ENCODE results near the gene KIR3DL2.

GRCh38 chr19:54882758-54883157 is 32.5 kb downstream of the KIR3DL2 start:
- TF ChIP-seq TAF1 (IDR thresholded peaks at IDR 0.05; ENCODE audit: low read depth): no peak
- TF ChIP-seq POLR2AphosphoS5 (IDR thresholded peaks at IDR 0.05): no peak
- no peak for TF ChIP-seq CTCF (IDR thresholded peaks at IDR 0.05; ENCODE audit: poor library complexity, severe bottlenecking)
- TF ChIP-seq EP300 (conservative IDR thresholded peaks at IDR 0.05; ENCODE audit: poor library complexity, severe bottlenecking): no peak
- TF ChIP-seq RAD21 (conservative IDR thresholded peaks at IDR 0.05): no peak
- TF ChIP-seq REST (IDR thresholded peaks at IDR 0.05; ENCODE audit: borderline replicate concordance): no peak
- no peak for TF ChIP-seq EZH2 (IDR thresholded peaks at IDR 0.05; ENCODE audit: borderline replicate concordance, insufficient read depth, low read length, poor library complexity, severe bottlenecking)

All from neural cell (in vitro differentiated cells).